ENCODE data around the gene ETS1. TPM values are rescaled to one million over a fixed set of nuclear protein-coding genes. Genes with fewer than 3 reads are reported as not detected.
A peak's percentile ranks its signal among the peaks of the same experiment; 100 is the strongest.

ETS1 gene
- total RNA-seq, 2 donors from 2014 or later, result 52.7 to 68.5 TPM

GRCh38 chr11:128553662-128554362 lies 33.5 kb downstream of the ETS1 start:
- DNase-seq (no peak), ATAC-seq (peak; percentile 13 to 43)
- intact Hi-C loops (cut with DNase I), result loop anchor here in 1 of 2 donors (10.0 kb wide), 2 partner anchors 71 to 259 kb away; no protein-coding TSS in a partner anchor

DNA sequence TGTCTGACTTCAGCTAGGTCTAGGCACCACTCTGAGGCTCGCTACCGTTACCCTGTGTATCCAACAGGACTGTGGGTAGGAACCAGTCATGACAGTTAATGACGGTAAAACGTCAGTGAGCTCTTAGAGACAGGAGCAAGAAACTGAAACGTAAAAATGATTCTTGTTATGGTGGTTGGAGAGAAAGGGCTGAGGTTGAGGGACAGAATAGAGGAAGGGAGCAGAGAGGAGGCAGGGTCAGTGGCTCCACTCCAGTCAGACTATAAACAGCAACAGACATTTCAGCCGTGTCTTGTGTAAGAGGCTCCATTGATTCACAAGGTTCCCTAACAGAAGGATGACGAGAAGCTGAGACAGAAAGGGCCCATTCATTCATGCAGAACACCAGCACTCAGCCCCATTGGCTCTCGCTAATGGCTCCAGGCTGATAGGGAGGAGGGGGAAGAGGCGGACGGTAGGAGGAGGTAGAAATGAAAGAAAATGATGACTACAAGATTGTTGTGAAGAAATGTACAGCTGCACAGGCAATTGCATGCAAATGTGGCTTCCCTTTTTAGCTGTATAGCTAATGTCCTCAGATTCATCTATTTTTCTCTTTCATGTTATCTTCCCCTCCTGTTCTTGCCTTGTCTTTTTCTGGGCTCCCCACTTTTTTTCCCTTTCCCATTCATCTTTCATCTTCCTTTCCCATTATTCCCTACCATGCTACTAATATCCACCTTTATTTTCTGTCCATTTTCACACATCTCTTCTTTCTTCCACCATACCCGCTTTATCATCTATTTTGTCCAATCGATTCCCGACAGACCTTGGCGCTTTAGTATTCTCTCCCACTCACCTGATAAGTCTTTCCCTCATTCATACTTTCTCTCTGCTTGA lies 34.3 kb downstream of the ETS1 start:
- ATAC-seq (peak in 1 of 2 donors; percentile 22), DNase-seq (no peak)
- intact Hi-C loops (cut with DNase I), result loop anchor here in 1 of 2 donors (10.0 kb wide), 2 partner anchors 72 to 258 kb away; no protein-coding TSS in a partner anchor

DNA sequence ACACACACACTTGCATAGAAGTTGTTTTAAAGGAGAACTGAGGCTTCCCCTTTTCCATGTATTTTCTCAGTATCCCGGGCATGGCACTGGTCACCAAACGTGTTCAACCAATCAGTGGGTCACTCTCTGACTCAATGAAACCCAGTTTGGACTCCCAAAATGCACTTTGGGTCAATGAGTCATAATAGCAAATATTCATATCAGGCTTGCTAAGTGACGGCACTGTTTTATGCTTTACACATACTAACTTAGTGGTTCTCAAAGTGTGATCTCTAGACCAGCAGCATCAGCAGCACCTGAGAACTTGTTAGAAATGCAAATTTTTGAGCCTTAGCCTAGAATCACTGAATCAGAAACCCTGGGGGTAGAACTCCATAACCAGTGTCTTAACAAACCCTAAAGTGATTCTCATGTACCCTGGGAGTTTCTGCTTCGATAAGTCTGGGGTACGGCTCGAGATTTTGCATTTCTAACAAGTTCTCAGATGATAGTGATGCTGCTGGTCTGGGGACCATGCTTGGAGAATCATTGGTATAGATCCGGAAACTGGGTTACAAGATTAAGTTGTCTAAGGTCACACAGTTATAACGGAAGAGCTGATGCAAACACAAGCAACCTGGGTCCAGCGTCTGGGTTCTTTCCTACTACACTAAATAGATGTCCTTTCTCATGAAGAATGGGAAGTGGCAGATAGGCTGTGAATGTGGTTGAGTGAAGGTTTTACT lies 35.6 kb downstream of the ETS1 start:
- no peak for DNase-seq
- no peak for ATAC-seq
- intact Hi-C loops (cut with DNase I), result loop anchor here in 1 of 2 donors (10.0 kb wide), 2 partner anchors 73 to 257 kb away; no protein-coding TSS in a partner anchor

- no peak for DNase-seq
- ATAC-seq, result no peak
- intact Hi-C loops (cut with DNase I), result loop anchor here in 1 of 2 donors (10.0 kb wide), 2 partner anchors 74 to 256 kb away; no protein-coding TSS in a partner anchor
Measured at GRCh38 chr11:128551058-128551457, 36.3 kb downstream of the ETS1 start.

DNA sequence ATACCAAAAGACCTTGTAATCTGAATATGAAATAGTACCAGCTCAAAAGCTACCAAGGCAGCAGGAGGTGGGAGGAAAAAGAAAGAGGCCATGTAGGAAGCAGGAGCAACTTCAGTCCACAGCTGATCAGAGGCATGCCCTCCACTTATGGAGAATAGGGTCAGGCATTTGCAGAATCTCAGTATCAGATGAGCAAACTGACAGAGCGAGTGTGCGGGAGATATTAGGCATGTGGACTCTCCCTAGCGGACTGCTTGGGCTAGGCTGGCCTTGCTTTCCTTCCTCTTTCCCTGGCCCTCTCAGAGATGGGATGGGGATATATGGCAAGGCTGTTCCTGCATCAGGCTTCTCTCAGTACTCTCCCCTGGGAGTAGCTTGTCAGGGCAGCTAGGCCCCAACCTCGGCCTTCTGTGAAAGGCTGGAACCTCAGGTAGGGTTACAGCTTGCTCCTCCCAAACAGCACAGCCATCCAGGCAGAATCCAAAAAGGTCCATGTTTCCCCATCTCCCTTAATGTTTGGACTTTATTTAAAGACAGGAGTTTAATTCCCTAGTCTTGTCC lies 37.0 kb downstream of the ETS1 start:
- ATAC-seq, result no peak
- intact Hi-C loops (cut with DNase I), result loop anchor here in 1 of 2 donors (10.0 kb wide), 2 partner anchors 74 to 256 kb away; no protein-coding TSS in a partner anchor

GRCh38 chr11:128549256-128549944 lies 38.0 kb downstream of the ETS1 start:
- ATAC-seq (peak; percentile 62 to 76), DNase-seq (peak; percentile 70)
- intact Hi-C loops (cut with DNase I), result no loop called here

More for the DNA sequence above, 37.0 kb downstream of the ETS1 start:
- DNase-seq, result no peak

- DNase-seq, result peak; percentile 84
- peak; percentile 77 to 88 for ATAC-seq
- intact Hi-C loops (cut with DNase I), result no loop called here
Measured at GRCh38 chr11:128548649-128549255, 38.6 kb downstream of the ETS1 start.

- ATAC-seq (no peak), DNase-seq (no peak)
- intact Hi-C loops (cut with DNase I), result no loop called here
Measured at GRCh38 chr11:128547946-128548648, 39.3 kb downstream of the ETS1 start.

GRCh38 chr11:128546916-128547315 lies 40.4 kb downstream of the ETS1 start:
- intact Hi-C loops (cut with DNase I), result no loop called here
- ATAC-seq (no peak), DNase-seq (no peak)

- DNase-seq (no peak), ATAC-seq (no peak)
- intact Hi-C loops (cut with DNase I), result no loop called here
Measured at GRCh38 chr11:128544471-128545051, 42.8 kb downstream of the ETS1 start.

DNA sequence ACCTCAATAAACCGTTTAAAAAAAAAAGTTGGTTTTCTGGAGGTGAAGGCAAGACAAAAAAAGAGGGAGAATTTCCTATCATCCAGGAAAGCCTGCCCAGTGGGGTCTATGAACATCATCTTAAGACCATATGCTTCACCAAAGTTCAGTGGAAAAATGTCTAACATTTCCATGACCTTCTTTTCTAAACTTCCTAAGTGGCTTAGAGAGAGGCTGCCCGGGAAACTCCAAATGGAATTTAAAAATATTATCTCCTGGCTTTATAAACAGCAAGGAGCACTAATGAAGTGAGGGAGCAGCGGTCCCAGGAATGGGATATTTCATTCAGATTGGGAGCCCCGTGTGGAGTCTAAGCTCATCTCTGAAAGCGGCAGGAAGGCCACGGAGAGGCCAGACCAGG lies 46.9 kb downstream of the ETS1 start:
- no peak for ATAC-seq
- no peak for DNase-seq
- intact Hi-C loops (cut with DNase I), result no loop called here

- DNase-seq, result no peak
- intact Hi-C loops (cut with DNase I), result no loop called here
- no peak for ATAC-seq
Measured at GRCh38 chr11:128536506-128536905, 50.9 kb downstream of the ETS1 start.

DNA sequence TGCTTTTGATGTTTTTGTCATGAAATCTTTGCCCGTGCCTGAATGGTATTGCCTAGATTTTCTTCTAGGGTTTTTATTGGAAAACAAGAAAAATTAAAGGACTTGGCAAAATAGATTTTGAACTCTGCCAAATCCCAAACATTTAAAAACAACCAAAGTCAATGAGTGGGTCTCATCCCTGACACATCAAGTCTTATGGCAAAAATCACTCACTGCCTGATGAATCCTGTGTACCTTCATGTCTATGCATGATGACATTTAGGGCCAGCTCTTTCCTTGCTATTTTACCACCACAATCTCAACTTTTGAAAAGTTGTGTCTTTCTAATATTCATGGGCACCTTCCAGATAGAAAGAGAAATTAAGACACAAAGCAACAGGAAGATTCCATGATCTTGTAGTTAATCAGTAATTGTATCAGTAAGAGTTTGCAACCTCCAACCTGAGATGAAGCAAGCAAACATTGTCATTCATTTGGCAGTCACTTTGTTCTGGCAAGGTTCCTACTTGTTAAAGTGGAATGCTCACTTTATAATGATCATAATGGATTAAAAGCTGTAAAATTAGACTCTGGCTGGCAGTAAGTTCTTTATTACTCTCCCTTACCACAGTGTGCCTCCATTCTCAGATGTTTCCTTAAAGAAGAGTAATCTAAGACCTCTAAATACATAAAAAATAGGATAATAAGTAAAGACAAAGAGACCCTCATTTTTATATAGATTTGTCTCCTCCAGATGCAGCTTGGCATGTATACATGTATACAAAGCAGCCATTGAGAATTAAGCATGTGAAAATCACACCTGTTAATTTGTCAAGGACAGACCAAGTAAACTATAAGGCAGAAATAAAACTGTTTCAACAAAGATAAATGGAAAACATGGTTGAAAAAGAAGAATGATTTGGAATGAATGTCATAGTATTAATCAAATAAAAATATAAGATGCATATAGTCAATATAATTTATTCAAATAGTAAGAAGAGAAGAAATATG lies 51.6 kb downstream of the ETS1 start:
- ATAC-seq (no peak), DNase-seq (no peak)
- intact Hi-C loops (cut with DNase I), result no loop called here

GRCh38 chr11:128533472-128533871 lies 53.9 kb downstream of the ETS1 start:
- DNase-seq, result no peak
- intact Hi-C loops (cut with DNase I), result no loop called here
- no peak for ATAC-seq

DNA sequence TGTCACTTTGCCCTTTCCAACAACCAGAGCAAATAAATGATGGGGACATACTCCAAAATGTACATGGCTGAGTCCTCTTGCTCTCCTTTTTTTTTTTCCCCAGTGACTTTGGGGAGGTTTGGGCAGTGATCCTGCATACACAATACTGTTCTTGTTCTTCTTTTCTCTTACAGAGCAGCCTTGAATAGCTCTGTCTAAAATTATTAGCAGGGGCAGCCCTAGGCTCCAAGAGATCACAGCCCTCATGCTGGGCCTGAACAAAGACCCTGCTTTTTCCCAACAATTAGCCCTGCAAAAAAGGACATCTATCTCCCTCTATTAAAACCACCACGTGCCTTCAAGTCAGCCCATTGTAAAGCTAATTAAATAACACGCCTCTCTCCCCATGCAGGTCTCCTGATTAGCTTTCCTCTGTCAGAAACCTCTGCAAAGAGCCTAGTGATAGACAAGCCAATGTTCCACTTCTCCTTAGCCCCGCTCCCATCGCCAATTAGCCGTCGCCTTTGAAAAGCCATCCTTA lies 54.7 kb downstream of the ETS1 start:
- ATAC-seq (no peak), DNase-seq (no peak)
- intact Hi-C loops (cut with DNase I), result no loop called here
